Measurements from ENCODE around the gene WTIP.

DNA sequence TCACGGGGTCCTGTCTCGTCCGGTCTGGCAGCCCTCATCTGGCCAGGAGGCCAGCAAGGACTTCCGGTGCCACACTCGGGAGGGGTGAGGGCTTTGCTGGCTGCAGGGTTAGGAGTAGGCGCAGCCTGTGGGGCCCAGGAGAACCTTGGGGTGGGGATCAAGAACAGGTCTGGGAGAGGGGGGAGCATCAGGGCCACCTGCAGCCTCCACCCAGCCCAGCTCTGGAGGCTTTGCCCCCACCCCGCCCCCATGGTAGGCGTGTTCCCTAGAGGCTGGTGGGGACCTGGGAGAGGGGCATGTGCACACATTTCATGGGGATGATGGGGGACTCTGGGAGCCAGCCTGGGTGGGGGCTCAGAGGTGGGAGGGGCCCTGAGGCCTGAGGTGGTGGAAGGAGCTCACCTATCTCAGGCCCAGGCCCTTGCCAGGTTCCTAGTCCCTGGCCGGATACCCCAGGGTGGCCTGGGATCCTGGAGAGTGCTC lies 23.3 kb downstream of the WTIP start:
- TF ChIP-seq NFIC (IDR thresholded peaks at IDR 0.05), result no peak
- TF ChIP-seq CREB1 (IDR thresholded peaks at IDR 0.05; ENCODE audit: low read depth), result no peak
